Endothelial cell of umbilical vein (primary cell): Measurements from ENCODE around the gene PPFIA1. TPM values are rescaled to one million over a fixed set of nuclear protein-coding genes. Genes with fewer than 3 reads are reported as not detected.

Source experiments
- BruUV-seq: library from RNA; stranded (reverse); fragments of 400-500 nt; replicated peaks from 2 replicates; lab custom pipeline; 2021; lab: Mats Ljungman, UMichigan
- CTCF ChIA-PET: fragments of 300-600, 350-600 bp; sonication (Branson Sonifier 250); formaldehyde crosslinking; loops from one replicate; lab custom pipeline; 2021; ENCODE audit warnings: antibody characterized with exemption, inconsistent platforms; lab: Charles Lee
- POLR2A ChIA-PET: fragments of 300-600, 350-600 bp; sonication (Branson Sonifier 250); formaldehyde crosslinking; loops from one replicate; lab custom pipeline; 2021; ENCODE audit warnings: antibody characterized with exemption, inconsistent platforms; lab: Charles Lee
- DNase-seq: peaks from one replicate; pipeline ENCODE4 v3.0.0-alpha.2; 2011; ENCODE audit warnings: low read depth, low spot score
- FAIRE-seq: peaks from 2 replicates; lab custom pipeline; 2011; peaks lifted over from hg19 to GRCh38; lab: Jason Lieb, UNC
- H2AFZ ChIP-seq: 2 replicates; pipeline ENCODE4 v1.6.0; 2012; ENCODE audit warnings: low read depth, low read length, control low read depth, inconsistent platforms
- H3K27ac ChIP-seq: 2 replicates; pipeline ENCODE4 v1.5.1; 2011; ENCODE audit warnings: low read depth, mild to moderate bottlenecking, control low read depth, low read length, moderate library complexity; ENCODE audit not compliant: insufficient read depth
- H3K27me3 ChIP-seq, 2 experiments: 2 replicates each; pipeline versions ENCODE4 v1.6.0 to v1.6.1; 2011; ENCODE audit warnings: low read length in 2 of 2, mixed read lengths in 1 of 2; ENCODE audit not compliant: control insufficient read depth in 2 of 2, insufficient read depth in 2 of 2
- H3K36me3 ChIP-seq, 2 experiments: 2 replicates in 1 of 2; 3 replicates in 1 of 2; pipeline ENCODE4 v1.5.1; 2011; ENCODE audit warnings: low read length in 2 of 2, mild to moderate bottlenecking in 1 of 2, moderate library complexity in 1 of 2; ENCODE audit not compliant: control insufficient read depth in 2 of 2, insufficient read depth in 2 of 2; ENCODE audit errors: extremely low read depth in 1 of 2
- H3K4me1 ChIP-seq: 3 replicates; pipeline ENCODE4 v1.5.1; 2011; ENCODE audit warnings: mild to moderate bottlenecking, low read length; ENCODE audit not compliant: control insufficient read depth, insufficient read depth; ENCODE audit errors: extremely low read depth
- H3K4me2 ChIP-seq: 2 replicates; pipeline ENCODE4 v1.6.1; 2011; ENCODE audit warnings: low read length, control low read depth, mixed read lengths; ENCODE audit not compliant: insufficient read depth
- H3K4me3 ChIP-seq, 3 experiments: fragments of 200-600 bp in 1 of 3; sonication (generic), shearing (Covaris generic) in 1 of 3; replicated peaks in 1 of 3; 2 replicates each; pipeline ENCODE4 v1.5.1; 2011 to 2016; ENCODE audit warnings: control low read depth in 3 of 3, low read length in 3 of 3, mild to moderate bottlenecking in 2 of 3, inconsistent platforms in 1 of 3, low read depth in 1 of 3, moderate library complexity in 1 of 3; ENCODE audit not compliant: insufficient read depth in 1 of 3
- H3K79me2 ChIP-seq: 2 replicates; pipeline ENCODE4 v1.6.0; 2012; ENCODE audit warnings: low read length, inconsistent platforms; ENCODE audit not compliant: control insufficient read depth, insufficient read depth
- H3K9ac ChIP-seq: replicated peaks from 2 replicates; pipeline ENCODE3; 2011; ENCODE audit warnings: low read length, control low read depth; ENCODE audit not compliant: insufficient read depth; ENCODE audit errors: extremely low read depth
- H3K9me1 ChIP-seq: replicated peaks from 3 replicates; pipeline ENCODE4 v1.6.0; 2011; ENCODE audit warnings: mild to moderate bottlenecking, low read length; ENCODE audit not compliant: control insufficient read depth, insufficient read depth; ENCODE audit errors: extremely low read depth
- H3K9me3 ChIP-seq: replicated peaks from 2 replicates; pipeline ENCODE4 v1.5.1; 2012; ENCODE audit warnings: low read length, inconsistent platforms; ENCODE audit not compliant: control insufficient read depth, insufficient read depth
- H4K20me1 ChIP-seq: replicated peaks from 2 replicates; pipeline ENCODE3; 2011; ENCODE audit warnings: mild to moderate bottlenecking, low read length; ENCODE audit not compliant: control insufficient read depth, insufficient read depth; ENCODE audit errors: extremely low read depth
- CTCF ChIP-seq, 2 donors: IDR thresholded peaks; 1 replicate in 1 of 2; 2 replicates in 1 of 2; pipeline ENCODE4 v1.5.1; 2011; ENCODE audit warnings: low read length in 2 of 2, mild to moderate bottlenecking in 2 of 2, moderate library complexity in 2 of 2, control low read depth in 1 of 2, inconsistent platforms in 1 of 2, low read depth in 1 of 2; ENCODE audit not compliant: insufficient read depth in 1 of 2; ENCODE audit errors: extremely low read depth in 1 of 2
- EZH2 ChIP-seq: IDR thresholded peaks from 2 replicates; pipeline ENCODE4 v1.6.1; 2012; ENCODE audit warnings: borderline replicate concordance, low read depth, mild to moderate bottlenecking, moderate library complexity, low read length, inconsistent platforms; ENCODE audit not compliant: severe bottlenecking
- FOS ChIP-seq: IDR thresholded peaks from 2 replicates; pipeline ENCODE4 v1.6.1; 2011; ENCODE audit warnings: mild to moderate bottlenecking, low read length, moderate library complexity, borderline replicate concordance; ENCODE audit not compliant: insufficient read depth
- JUN ChIP-seq: IDR thresholded peaks from 2 replicates; pipeline ENCODE4 v1.6.1; 2011; ENCODE audit warnings: borderline replicate concordance, low read depth; ENCODE audit not compliant: insufficient read length, insufficient read depth
- MAX ChIP-seq: IDR thresholded peaks from 2 replicates; pipeline ENCODE4 v1.6.1; 2011; ENCODE audit not compliant: insufficient read depth, insufficient read length
- MYC ChIP-seq: IDR thresholded peaks from one replicate; pipeline ENCODE4 v1.6.1; 2011; ENCODE audit warnings: mild to moderate bottlenecking, low read depth, low read length
- POLR2A ChIP-seq: IDR thresholded peaks from 2 replicates; pipeline ENCODE4 v1.6.1; 2012; ENCODE audit warnings: low read depth, mild to moderate bottlenecking, control low read depth, low read length
- dilution Hi-C: fragments of 300-500 bp; cut with MboI; formaldehyde crosslinking; loops from one replicate; pipeline ENCODE4 v1.15.0; 2019; ENCODE audit warnings: low sequenced_read_pairs; ENCODE audit not compliant: extremely low pct_ligation_motif_present
- intact Hi-C: fragments of 100-400 bp; cut with micrococcal nuclease; formaldehyde crosslinking; loops from one replicate; pipeline ENCODE4 v1.10.0; 2022
- polyA plus RNA-seq, 4 experiments: library from polyadenylated mRNA; depleted of rRNA in 3 of 4; stranded (reverse) in 3 of 4; unstranded in 1 of 4; fragments of >200 nt; gene quantifications; 2 replicates each; pipeline versions ENCODE4 v1.2.1 to v1.2.3, GENCODE V29; 2011 to 2012; ENCODE audit warnings: missing spikeins in 1 of 4
- total RNA-seq: library from RNA; stranded (reverse); gene quantifications from 2 replicates; pipeline ENCODE4 v1.2.3, GENCODE V29; 2021

The PPFIA1 gene
- total and polyA plus RNA-seq, 2 donors (not counting 3 experiments of a cell fraction or from before 2014, with no cell fraction given) = 44.3 to 60.9 TPM

- intact Hi-C loops (no loop called here), dilution Hi-C loops (no loop called here)
- Histone ChIP-seq H3K36me3 (peaks cover 43 to 50% of the 10 kb centered on the region in 2 experiments), H3K4me3 (no peak overlapping the region), H3K4me2 (no peak overlapping the region), H3K9ac (no peak overlapping the region), H3K9me1 (no peaks in the 10 kb centered on the region), H2AFZ (no peak overlapping the region), H3K9me3 (no peaks in the 10 kb centered on the region), H3K27ac (no peak overlapping the region), H4K20me1 (peaks cover 3% of the 10 kb centered on the region), H3K27me3 (no peaks in the 10 kb centered on the region), H3K4me1 (peaks cover 7% of the 10 kb centered on the region), H3K79me2 (peaks cover 43% of the 10 kb centered on the region)
- TF ChIP-seq CTCF (IDR thresholded peaks at IDR 0.05; ENCODE audit: extremely low read depth in 1 of 2, insufficient read depth in 1 of 2, low read depth in 1 of 2, low read length in 2 of 2) (no peak), MYC (no peak), JUN (no peak), FOS (no peak), POLR2A (no peak)
- no TSS peak for BruUV-seq
- POLR2A ChIA-PET = no interaction called here
- FAIRE-seq (no peak), DNase-seq (no peak)
- CTCF ChIA-PET = no interaction called here
Measured at GRCh38 chr11:70407121-70407520, 136.6 kb downstream of the PPFIA1 start.

DNA sequence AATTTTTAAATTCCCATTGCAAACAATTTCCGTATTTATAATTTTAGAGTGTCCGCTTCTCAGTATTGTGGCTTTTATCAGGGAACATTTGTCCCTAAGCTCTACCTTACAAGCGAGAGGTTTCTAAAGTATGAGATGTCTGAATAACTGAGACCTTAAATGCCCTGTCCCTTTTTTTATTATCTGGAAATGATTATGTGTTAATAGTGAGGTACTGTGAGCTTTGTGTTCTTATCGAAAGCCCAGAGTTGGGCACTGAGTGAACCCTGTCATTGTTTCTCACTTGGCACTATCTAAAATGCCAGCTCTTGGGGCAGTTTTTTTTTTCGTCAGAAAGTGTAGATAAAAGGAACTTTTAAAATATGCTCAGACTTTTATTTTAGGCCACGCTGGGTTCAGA is 137.3 kb downstream of the PPFIA1 start:
- ChIA-PET CTCF (no interaction called here), POLR2A (no interaction called here)
- Histone ChIP-seq H3K4me3 (no peak overlapping the region), H3K79me2 (peaks cover 37% of the 10 kb centered on the region), H3K4me2 (no peak overlapping the region), H3K9me1 (no peaks in the 10 kb centered on the region), H3K9ac (no peak overlapping the region), H3K27ac (no peak overlapping the region), H3K4me1 (peaks cover 7% of the 10 kb centered on the region), H3K36me3 (peaks cover 46 to 57% of the 10 kb centered on the region in 2 experiments), H3K27me3 (no peaks in the 10 kb centered on the region), H2AFZ (no peak overlapping the region), H4K20me1 (peaks cover 3% of the 10 kb centered on the region), H3K9me3 (no peaks in the 10 kb centered on the region)
- no TSS peak for BruUV-seq
- DNase-seq = no peak
- FAIRE-seq = no peak
- TF ChIP-seq CTCF (IDR thresholded peaks at IDR 0.05; ENCODE audit: extremely low read depth in 1 of 2, insufficient read depth in 1 of 2, low read depth in 1 of 2, low read length in 2 of 2) (no peak), FOS (no peak), MYC (no peak), POLR2A (no peak), EZH2 (no peak), JUN (no peak), MAX (no peak)
- intact Hi-C loops (no loop called here), dilution Hi-C loops (no loop called here)
